ENCODE results near the gene CHRM1.
"Not testable (repeated sequence)": the region's sequence is repeated elsewhere in the genome, so short reads cannot be mapped to it uniquely, and the experiment has no call there.

CHRM1 gene

GRCh38 chr11:62921201-62921572 lies at the start of gene CHRM1:
CHRM1 (minus strand) TSS chr11:62921363; CDS start chr11:62911100, 10,263 bp downstream.
- no peak for DNase-seq (ENCODE audit: low spot score)

- DNase-seq (ENCODE audit: low spot score), result no peak
These were observed 44.4 kb upstream of the CHRM1 start for GRCh38 chr11:62965574-62965973.

GRCh38 chr11:62962391-62962790 lies 41.2 kb upstream of the CHRM1 start:
- DNase-seq (ENCODE audit: low spot score), result no peak

GRCh38 chr11:62961017-62961570 lies 39.9 kb upstream of the CHRM1 start:
- no peak for DNase-seq (ENCODE audit: low spot score)

- DNase-seq (ENCODE audit: low spot score), result no peak
These were observed 38.3 kb upstream of the CHRM1 start for GRCh38 chr11:62959422-62959980.

- DNase-seq (ENCODE audit: low spot score), result no peak
These were observed 37.6 kb upstream of the CHRM1 start for GRCh38 chr11:62958547-62959421.

GRCh38 chr11:62957147-62957546 lies 36.0 kb upstream of the CHRM1 start:
- DNase-seq (ENCODE audit: low spot score), result no peak

- DNase-seq (ENCODE audit: low spot score), result no peak
These were observed 33.3 kb upstream of the CHRM1 start for GRCh38 chr11:62954478-62954877.

GRCh38 chr11:62953811-62954210 lies 32.6 kb upstream of the CHRM1 start:
- no peak for DNase-seq (ENCODE audit: low spot score)

- no peak for DNase-seq (ENCODE audit: low spot score)
These were observed 27.7 kb upstream of the CHRM1 start for GRCh38 chr11:62948765-62949320.

- not testable (repeated sequence) for DNase-seq (ENCODE audit: low spot score)
These were observed 24.4 kb upstream of the CHRM1 start for GRCh38 chr11:62945538-62945937.

- DNase-seq (ENCODE audit: low spot score), result not testable (repeated sequence)
These were observed 16.4 kb upstream of the CHRM1 start for GRCh38 chr11:62937528-62937927.

- DNase-seq (ENCODE audit: low spot score), result no peak
These were observed 13.3 kb upstream of the CHRM1 start for GRCh38 chr11:62934496-62934785.

GRCh38 chr11:62933750-62934495 lies 12.8 kb upstream of the CHRM1 start:
- no peak for DNase-seq (ENCODE audit: low spot score)

- no peak for DNase-seq (ENCODE audit: low spot score)
These were observed 12.1 kb upstream of the CHRM1 start for GRCh38 chr11:62933285-62933684.

- DNase-seq (ENCODE audit: low spot score), result no peak
These were observed 10.5 kb upstream of the CHRM1 start for GRCh38 chr11:62931499-62932278.

GRCh38 chr11:62930666-62931065 lies 9.5 kb upstream of the CHRM1 start:
- DNase-seq (ENCODE audit: low spot score), result no peak

- no peak for DNase-seq (ENCODE audit: low spot score)
These were observed 9.0 kb upstream of the CHRM1 start for GRCh38 chr11:62930157-62930556.

- DNase-seq (ENCODE audit: low spot score), result no peak
These were observed 6.8 kb upstream of the CHRM1 start for GRCh38 chr11:62928011-62928410.

GRCh38 chr11:62926680-62927455 lies 5.7 kb upstream of the CHRM1 start:
- DNase-seq (ENCODE audit: low spot score), result no peak

Data from pons (tissue), 1 donor.